Activated CD8-positive, alpha-beta memory T cell treated with anti-CD3 and anti-CD28 coated beads, Interleukin-2, amount 50 U/mL, for 48 hours (primary cell): ENCODE results near the gene MPND.

Source experiments
- DNase-seq: peaks from one replicate; pipeline ENCODE4 v3.0.0-alpha.2; 2020

Gene MPND

GRCh38 chr19:4409123-4409933 lies 66.0 kb downstream of the MPND start:
- no peak for DNase-seq
